ENCODE results near the gene CDC20. TPM values are rescaled to one million over a fixed set of nuclear protein-coding genes. Genes with fewer than 3 reads are reported as not detected.
A peak's percentile ranks its signal among the peaks of the same experiment; 100 is the strongest.

Gene CDC20
- total RNA-seq, 1 donor from 2014 or later, result 24.3 TPM

GRCh38 chr1:43379476-43379875 lies 20.7 kb downstream of the CDC20 start:
- no peak for DNase-seq (ENCODE audit: low spot score)
- H3K4me1 Mint-ChIP-seq (ENCODE audit: unreplicated experiment), result peaks cover 4% of the 10 kb centered on the region

GRCh38 chr1:43381612-43382011 lies 22.8 kb downstream of the CDC20 start:
- Mint-ChIP-seq H3K4me1 (ENCODE audit: unreplicated experiment) (no peaks in the 10 kb centered on the region), H3K4me3 (ENCODE audit: unreplicated experiment) (peak overlapping the region; percentile 29), H3K27ac (ENCODE audit: unreplicated experiment) (no peak overlapping the region), H3K36me3 (ENCODE audit: low read depth, unreplicated experiment) (peaks cover 25% of the 10 kb centered on the region), H3K27me3 (ENCODE audit: unreplicated experiment) (peaks cover 2% of the 10 kb centered on the region), H3K9me3 (ENCODE audit: unreplicated experiment) (no peaks in the 10 kb centered on the region)
- no peak for DNase-seq (ENCODE audit: low spot score)
- no peak for TF ChIP-seq CTCF (IDR thresholded peaks at IDR 0.05; ENCODE audit: unreplicated experiment)

More at GRCh38 chr1:43379476-43379875, 20.7 kb downstream of the CDC20 start:
- no peak overlapping the region for H3K4me3 Mint-ChIP-seq (ENCODE audit: unreplicated experiment)
- H3K36me3 Mint-ChIP-seq (ENCODE audit: low read depth, unreplicated experiment), result peaks cover 15% of the 10 kb centered on the region
- no peak overlapping the region for H3K27ac Mint-ChIP-seq (ENCODE audit: unreplicated experiment)
- no peak for TF ChIP-seq CTCF (IDR thresholded peaks at IDR 0.05; ENCODE audit: unreplicated experiment)
- H3K9me3 Mint-ChIP-seq (ENCODE audit: unreplicated experiment), result no peaks in the 10 kb centered on the region
- H3K27me3 Mint-ChIP-seq (ENCODE audit: unreplicated experiment), result peaks cover 2% of the 10 kb centered on the region

- no peak for DNase-seq (ENCODE audit: low spot score)
- no peak for TF ChIP-seq CTCF (IDR thresholded peaks at IDR 0.05; ENCODE audit: unreplicated experiment)
- Mint-ChIP-seq H3K4me3 (ENCODE audit: unreplicated experiment) (no peak overlapping the region), H3K27me3 (ENCODE audit: unreplicated experiment) (no peaks in the 10 kb centered on the region), H3K27ac (ENCODE audit: unreplicated experiment) (no peak overlapping the region), H3K4me1 (ENCODE audit: unreplicated experiment) (no peaks in the 10 kb centered on the region), H3K36me3 (ENCODE audit: low read depth, unreplicated experiment) (peaks cover 31% of the 10 kb centered on the region), H3K9me3 (ENCODE audit: unreplicated experiment) (no peaks in the 10 kb centered on the region)
Observed at GRCh38 chr1:43382027-43382779, 23.4 kb downstream of the CDC20 start.

GRCh38 chr1:43383449-43383848 lies 24.7 kb downstream of the CDC20 start:
- Mint-ChIP-seq H3K36me3 (ENCODE audit: low read depth, unreplicated experiment) (peaks cover 31% of the 10 kb centered on the region), H3K4me1 (ENCODE audit: unreplicated experiment) (peaks cover under 1% of the 10 kb centered on the region), H3K27ac (ENCODE audit: unreplicated experiment) (no peak overlapping the region), H3K4me3 (ENCODE audit: unreplicated experiment) (peak overlapping the region; percentile 50), H3K9me3 (ENCODE audit: unreplicated experiment) (no peaks in the 10 kb centered on the region), H3K27me3 (ENCODE audit: unreplicated experiment) (no peaks in the 10 kb centered on the region)
- no peak for DNase-seq (ENCODE audit: low spot score)
- TF ChIP-seq CTCF (IDR thresholded peaks at IDR 0.05; ENCODE audit: unreplicated experiment), result no peak

GRCh38 chr1:43386676-43387075 lies 27.9 kb downstream of the CDC20 start:
- Mint-ChIP-seq H3K36me3 (ENCODE audit: low read depth, unreplicated experiment) (peaks cover 30% of the 10 kb centered on the region), H3K27ac (ENCODE audit: unreplicated experiment) (no peak overlapping the region), H3K4me3 (ENCODE audit: unreplicated experiment) (peak overlapping the region; percentile 13), H3K4me1 (ENCODE audit: unreplicated experiment) (peaks cover 18% of the 10 kb centered on the region), H3K27me3 (ENCODE audit: unreplicated experiment) (peaks cover 4% of the 10 kb centered on the region), H3K9me3 (ENCODE audit: unreplicated experiment) (no peaks in the 10 kb centered on the region)
- DNase-seq (ENCODE audit: low spot score), result no peak
- no peak for TF ChIP-seq CTCF (IDR thresholded peaks at IDR 0.05; ENCODE audit: unreplicated experiment)

Measured in endothelial cell (in vitro differentiated cells).